HepG2 (cell line): ENCODE data around the gene U2AF2. TPM values are rescaled to one million over a fixed set of nuclear protein-coding genes. Genes with fewer than 3 reads are reported as not detected.

Experiments used
- AHDC1 ChIP-seq: sonication (generic); formaldehyde crosslinking; IDR thresholded peaks from 2 replicates; pipeline ENCODE4 v1.5.1; 2020; ENCODE audit warnings: mild to moderate bottlenecking, missing genetic modification reagents, borderline replicate concordance
- BCL6 ChIP-seq: IDR thresholded peaks from 2 replicates; pipeline ENCODE4 v1.6.1; 2016; ENCODE audit warnings: missing genetic modification reagents, missing compliant biosample characterization
- DMAP1 ChIP-seq: IDR thresholded peaks from 2 replicates; pipeline ENCODE4 v1.6.1; 2016
- HDAC2 ChIP-seq: sonication (generic); formaldehyde crosslinking; IDR thresholded peaks from 2 replicates; pipeline ENCODE4 v1.4.0; 2020; ENCODE audit warnings: missing genetic modification reagents
- KLF13 ChIP-seq: sonication (generic); formaldehyde crosslinking; IDR thresholded peaks from 2 replicates; pipeline ENCODE4 v1.4.0; 2020; ENCODE audit warnings: mild to moderate bottlenecking, missing genetic modification reagents
- NFKBIZ ChIP-seq: IDR thresholded peaks from 2 replicates; pipeline ENCODE4 v1.6.1; 2018; ENCODE audit warnings: missing genetic modification reagents, missing compliant biosample characterization
- PRPF4 ChIP-seq: fragments of 200-400 bp; formaldehyde crosslinking; IDR thresholded peaks from 2 replicates; pipeline ENCODE4 v1.6.1; 2016; ENCODE audit warnings: low read length, low read depth; ENCODE audit not compliant: poor library complexity, severe bottlenecking
- RCOR2 ChIP-seq: IDR thresholded peaks from 2 replicates; pipeline ENCODE4 v1.6.1; 2016; ENCODE audit warnings: missing biosample characterization, missing genetic modification reagents
- SMAD9 ChIP-seq: sonication (generic); formaldehyde crosslinking; IDR thresholded peaks from 2 replicates; pipeline ENCODE4 v1.5.1; 2020; ENCODE audit warnings: mild to moderate bottlenecking, missing genetic modification reagents
- SOX13 ChIP-seq, 3 experiments: fragments of 450-650 bp in 1 of 3; sonication (generic) in 1 of 3; formaldehyde crosslinking in 1 of 3; IDR thresholded peaks in 2 of 3; conservative IDR thresholded peaks in 1 of 3; 2 replicates each; pipeline versions ENCODE4 v1.5.0 to v1.6.1; 2016 to 2020; ENCODE audit warnings: antibody characterized with exemption in 1 of 3, mild to moderate bottlenecking in 1 of 3, missing compliant biosample characterization in 1 of 3, missing genetic modification reagents in 1 of 3, moderate library complexity in 1 of 3
- ZNF17 ChIP-seq: sonication (generic); formaldehyde crosslinking; IDR thresholded peaks from 2 replicates; pipeline ENCODE4 v1.5.0; 2020; ENCODE audit warnings: mild to moderate bottlenecking, missing genetic modification reagents
- ZNF274 ChIP-seq: sonication (generic); formaldehyde crosslinking; IDR thresholded peaks from 2 replicates; pipeline ENCODE4 v1.5.1; 2020; ENCODE audit warnings: mild to moderate bottlenecking, missing genetic modification reagents
- ZNF33A ChIP-seq: sonication (generic); formaldehyde crosslinking; IDR thresholded peaks from 2 replicates; pipeline ENCODE4 v1.5.1; 2020; ENCODE audit warnings: missing genetic modification reagents, mild to moderate bottlenecking, moderate library complexity, borderline replicate concordance
- ZNF501 ChIP-seq: sonication (generic); formaldehyde crosslinking; IDR thresholded peaks from 2 replicates; pipeline ENCODE4 v1.5.1; 2020; ENCODE audit warnings: mild to moderate bottlenecking, moderate library complexity, missing genetic modification reagents
- ZNF605 ChIP-seq: sonication (generic); formaldehyde crosslinking; IDR thresholded peaks from 2 replicates; pipeline ENCODE4 v1.8.0; 2022; ENCODE audit warnings: mild to moderate bottlenecking, missing genetic modification reagents
- polyA plus RNA-seq, 8 experiments: library from polyadenylated mRNA; depleted of rRNA in 3 of 8; stranded (reverse) in 7 of 8; unstranded in 1 of 8; fragments of >200 nt; fragmentation: Illumina TruSeq in 4 of 8; extraction: Trizol in 4 of 8; gene quantifications; 2 replicates each; pipeline versions ENCODE4 v1.2.1 to v1.2.3, GENCODE V29; 2011 to 2016; ENCODE audit warnings: low read depth in 4 of 8, missing spikeins in 1 of 8, mixed read lengths in 1 of 8; ENCODE audit not compliant: insufficient read depth in 1 of 8
- total RNA-seq, 5 experiments: library from RNA; depleted of rRNA; stranded (reverse); fragments of >200 nt; fragmentation: Illumina TruSeq; extraction: Trizol; gene quantifications; 2 replicates each; pipeline ENCODE4 v1.2.3, GENCODE V29; 2016; ENCODE audit warnings: low read depth in 1 of 5
- TF ChIP-seq, protein P1 (sequence below): sonication (generic); formaldehyde crosslinking; conservative IDR thresholded peaks from 2 replicates; pipeline ENCODE4 v1.8.0; 2022; ENCODE audit warnings: low read depth, missing genetic modification reagents

Gene U2AF2
- total and polyA plus RNA-seq, 2 of the 13 experiments (the other 11 are each of a cell fraction or from before 2014, with no cell fraction given), result 84.3 to 124 TPM

- no peak for TF ChIP-seq PRPF4
- TF ChIP-seq, protein P1, sequence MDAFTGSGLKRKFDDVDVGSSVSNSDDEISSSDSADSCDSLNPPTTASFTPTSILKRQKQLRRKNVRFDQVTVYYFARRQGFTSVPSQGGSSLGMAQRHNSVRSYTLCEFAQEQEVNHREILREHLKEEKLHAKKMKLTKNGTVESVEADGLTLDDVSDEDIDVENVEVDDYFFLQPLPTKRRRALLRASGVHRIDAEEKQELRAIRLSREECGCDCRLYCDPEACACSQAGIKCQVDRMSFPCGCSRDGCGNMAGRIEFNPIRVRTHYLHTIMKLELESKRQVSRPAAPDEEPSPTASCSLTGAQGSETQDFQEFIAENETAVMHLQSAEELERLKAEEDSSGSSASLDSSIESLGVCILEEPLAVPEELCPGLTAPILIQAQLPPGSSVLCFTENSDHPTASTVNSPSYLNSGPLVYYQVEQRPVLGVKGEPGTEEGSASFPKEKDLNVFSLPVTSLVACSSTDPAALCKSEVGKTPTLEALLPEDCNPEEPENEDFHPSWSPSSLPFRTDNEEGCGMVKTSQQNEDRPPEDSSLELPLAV (CRISPR knock-in tag), result no peak
- TF ChIP-seq BCL6 (CRISPR knock-in tag), result no peak
- TF ChIP-seq ZNF33A (CRISPR knock-in tag), result no peak
- no peak for TF ChIP-seq HDAC2 (CRISPR knock-in tag)
- 0 out of 2 replicates have a peak, but pooled peaks have one; percentile 50 for TF ChIP-seq NFKBIZ (CRISPR knock-in tag)
- TF ChIP-seq RCOR2 (CRISPR knock-in tag), result no peak
- TF ChIP-seq ZNF274, result no peak
- peak; percentile 87 for TF ChIP-seq ZNF501 (CRISPR knock-in tag)
- 0 out of 2 replicates have a peak, but pooled peaks have one; percentile 25 for TF ChIP-seq ZNF17
- TF ChIP-seq ZNF605 (CRISPR knock-in tag), result no peak
- TF ChIP-seq AHDC1 (CRISPR knock-in tag), result no peak
- TF ChIP-seq KLF13 (CRISPR knock-in tag), result no peak
- TF ChIP-seq DMAP1 (CRISPR knock-in tag), result no peak
- no peak for TF ChIP-seq SOX13 (IDR thresholded peaks at IDR 0.05)
- no peak for TF ChIP-seq SOX13 (CRISPR knock-in tag; conservative IDR thresholded peaks at IDR 0.05 in 1 of 2, IDR thresholded peaks at IDR 0.05 in 1 of 2)
- TF ChIP-seq SMAD9, result no peak
Observed at GRCh38 chr19:55655648-55656040, 809 bp downstream of the U2AF2 start (continued).
